GM12878 (cell line): Measurements from ENCODE around the gene ICAM2.

Source experiments
- CHD1 ChIP-seq: IDR thresholded peaks from 2 replicates; pipeline ENCODE4 v1.6.1; 2012; ENCODE audit warnings: low read depth, low read length, improper control_type of control experiment
- CTCF ChIP-seq, 3 experiments: IDR thresholded peaks in 2 of 3; conservative IDR thresholded peaks in 1 of 3; 2 replicates each; pipeline ENCODE4 v1.5.1; 2011; ENCODE audit warnings: low read depth in 3 of 3, low read length in 3 of 3, mild to moderate bottlenecking in 3 of 3, control low read depth in 2 of 3, moderate library complexity in 2 of 3, inconsistent platforms in 1 of 3, mixed read lengths in 1 of 3; ENCODE audit not compliant: control insufficient read depth in 2 of 3, insufficient read depth in 1 of 3; ENCODE audit errors: extremely low read depth in 1 of 3
- EED ChIP-seq: sonication (generic); IDR thresholded peaks from 2 replicates; pipeline ENCODE4 v1.6.1; 2016; ENCODE audit warnings: antibody characterized with exemption, low read depth
- EZH2 ChIP-seq: IDR thresholded peaks from 2 replicates; pipeline ENCODE4 v1.6.1; 2012; ENCODE audit warnings: low read depth, mild to moderate bottlenecking, control low read depth, inconsistent platforms, low read length, borderline replicate concordance; ENCODE audit not compliant: control insufficient read depth
- GATAD2B ChIP-seq: fragments of 450-650 bp; conservative IDR thresholded peaks from 2 replicates; pipeline ENCODE4 v1.6.1; 2017; ENCODE audit warnings: low read depth, mild to moderate bottlenecking, moderate library complexity
- JUNB ChIP-seq: IDR thresholded peaks from 2 replicates; pipeline ENCODE4 v1.6.1; 2016; ENCODE audit warnings: antibody characterized with exemption, mild to moderate bottlenecking
- NFYB ChIP-seq: IDR thresholded peaks from 2 replicates; pipeline ENCODE4 v1.6.1; 2011; ENCODE audit warnings: low read depth, mild to moderate bottlenecking, low read length, improper control_type of control experiment, moderate library complexity; ENCODE audit not compliant: insufficient read depth
- NR2C2 ChIP-seq: IDR thresholded peaks from 2 replicates; pipeline ENCODE4 v1.6.1; 2011; ENCODE audit warnings: borderline replicate concordance, low read depth; ENCODE audit not compliant: control insufficient read depth, insufficient read length
- NRF1 ChIP-seq: conservative IDR thresholded peaks from 2 replicates; pipeline ENCODE4 v1.6.1; 2011; ENCODE audit warnings: mild to moderate bottlenecking, low read depth, low read length, improper control_type of control experiment
- POLR2A ChIP-seq: IDR thresholded peaks from 2 replicates; pipeline ENCODE4 v1.6.1; 2011; ENCODE audit warnings: low read depth, mild to moderate bottlenecking, low read length
- RELA ChIP-seq: fragments of 450-650 bp; IDR thresholded peaks from 2 replicates; pipeline ENCODE4 v1.8.0; 2014; ENCODE audit warnings: borderline replicate concordance; ENCODE audit not compliant: partially characterized antibody
- SUZ12 ChIP-seq: fragments of 200-600 bp; sonication (generic); IDR thresholded peaks from one replicate; pipeline ENCODE4 v1.6.1; 2018; ENCODE audit warnings: antibody characterized with exemption, mild to moderate bottlenecking; ENCODE audit not compliant: unreplicated experiment
- ZBTB33 ChIP-seq: fragments of 450-650 bp; IDR thresholded peaks from 2 replicates; pipeline ENCODE4 v1.6.1; 2017; ENCODE audit warnings: mild to moderate bottlenecking
- TF ChIP-seq, protein P1 (sequence below): fragments of 450-650 bp; IDR thresholded peaks from 2 replicates; pipeline ENCODE4 v1.6.1; 2017; ENCODE audit warnings: antibody characterized with exemption, mild to moderate bottlenecking, moderate library complexity

GRCh38 chr17:63998721-63999679 is 21.4 kb downstream of the ICAM2 start:
- TF ChIP-seq POLR2A (no peak), CTCF (IDR thresholded peaks at IDR 0.05 in 2 of 3, conservative IDR thresholded peaks at IDR 0.05 in 1 of 3; ENCODE audit: control insufficient read depth in 2 of 3, extremely low read depth in 1 of 3, insufficient read depth in 1 of 3, low read depth in 3 of 3, low read length in 3 of 3) (no peak), NFYB (no peak), NRF1 (no peak), CHD1 (no peak), JUNB (no peak), EED (no peak), SUZ12 (no peak), EZH2 (no peak), ZBTB33 (no peak), GATAD2B (no peak), NR2C2 (no peak), RELA (no peak)
- TF ChIP-seq, protein P1, sequence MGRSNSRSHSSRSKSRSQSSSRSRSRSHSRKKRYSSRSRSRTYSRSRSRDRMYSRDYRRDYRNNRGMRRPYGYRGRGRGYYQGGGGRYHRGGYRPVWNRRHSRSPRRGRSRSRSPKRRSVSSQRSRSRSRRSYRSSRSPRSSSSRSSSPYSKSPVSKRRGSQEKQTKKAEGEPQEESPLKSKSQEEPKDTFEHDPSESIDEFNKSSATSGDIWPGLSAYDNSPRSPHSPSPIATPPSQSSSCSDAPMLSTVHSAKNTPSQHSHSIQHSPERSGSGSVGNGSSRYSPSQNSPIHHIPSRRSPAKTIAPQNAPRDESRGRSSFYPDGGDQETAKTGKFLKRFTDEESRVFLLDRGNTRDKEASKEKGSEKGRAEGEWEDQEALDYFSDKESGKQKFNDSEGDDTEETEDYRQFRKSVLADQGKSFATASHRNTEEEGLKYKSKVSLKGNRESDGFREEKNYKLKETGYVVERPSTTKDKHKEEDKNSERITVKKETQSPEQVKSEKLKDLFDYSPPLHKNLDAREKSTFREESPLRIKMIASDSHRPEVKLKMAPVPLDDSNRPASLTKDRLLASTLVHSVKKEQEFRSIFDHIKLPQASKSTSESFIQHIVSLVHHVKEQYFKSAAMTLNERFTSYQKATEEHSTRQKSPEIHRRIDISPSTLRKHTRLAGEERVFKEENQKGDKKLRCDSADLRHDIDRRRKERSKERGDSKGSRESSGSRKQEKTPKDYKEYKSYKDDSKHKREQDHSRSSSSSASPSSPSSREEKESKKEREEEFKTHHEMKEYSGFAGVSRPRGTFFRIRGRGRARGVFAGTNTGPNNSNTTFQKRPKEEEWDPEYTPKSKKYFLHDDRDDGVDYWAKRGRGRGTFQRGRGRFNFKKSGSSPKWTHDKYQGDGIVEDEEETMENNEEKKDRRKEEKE: no peak
